HG03159 (cell line): ENCODE measurements around the gene KCNH5.
"Not testable (repeated sequence)": the region's sequence is repeated elsewhere in the genome, so short reads cannot be mapped to it uniquely, and the experiment has no call there.

Experiments used
- ATAC-seq: cut with Tn5 transposase; IDR thresholded peaks from one replicate; pipeline ENCODE4 v1.9.1; 2021; ENCODE audit warnings: mild to moderate bottlenecking, moderate library complexity; ENCODE audit not compliant: unreplicated experiment

Gene KCNH5

DNA sequence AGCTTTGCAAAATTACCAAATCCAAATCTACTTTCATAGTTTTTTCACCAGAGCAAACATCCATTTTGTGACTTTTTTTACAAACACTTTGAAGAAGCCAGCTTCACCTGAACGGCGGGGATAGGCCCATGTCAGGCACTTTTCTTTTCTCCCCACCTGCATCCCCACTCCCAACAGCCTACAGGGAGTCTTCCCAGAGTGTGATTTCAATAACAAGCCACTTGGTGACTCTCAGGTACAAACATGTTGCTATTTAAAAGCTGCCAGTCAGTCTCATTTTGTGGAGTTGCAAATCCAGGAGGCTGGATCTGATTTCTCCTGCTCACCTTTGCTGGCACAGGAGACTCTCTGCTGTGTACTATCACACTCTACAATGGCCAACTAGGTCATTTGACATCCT is 285.5 kb downstream of the KCNH5 start:
- no peak for ATAC-seq

DNA sequence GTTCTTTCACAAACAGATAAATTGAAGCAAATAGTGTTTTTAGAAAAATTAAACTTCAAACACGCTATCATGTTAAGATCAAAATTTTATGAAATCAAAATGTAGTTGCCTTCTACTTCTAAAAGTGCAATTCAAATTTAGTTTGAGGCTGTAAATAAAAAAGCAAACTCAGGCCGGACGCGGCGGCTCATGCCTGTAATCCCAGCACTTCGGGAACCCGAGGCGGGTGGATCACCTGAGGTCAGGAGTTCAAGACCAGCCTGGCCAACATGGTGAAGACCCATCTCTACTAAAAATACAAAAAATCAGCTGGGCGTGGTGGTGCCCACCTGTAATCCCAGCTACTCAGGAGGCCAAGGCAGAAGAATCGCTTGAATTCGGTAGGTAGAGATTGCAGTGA is 298.4 kb downstream of the KCNH5 start:
- not testable (repeated sequence) for ATAC-seq

DNA sequence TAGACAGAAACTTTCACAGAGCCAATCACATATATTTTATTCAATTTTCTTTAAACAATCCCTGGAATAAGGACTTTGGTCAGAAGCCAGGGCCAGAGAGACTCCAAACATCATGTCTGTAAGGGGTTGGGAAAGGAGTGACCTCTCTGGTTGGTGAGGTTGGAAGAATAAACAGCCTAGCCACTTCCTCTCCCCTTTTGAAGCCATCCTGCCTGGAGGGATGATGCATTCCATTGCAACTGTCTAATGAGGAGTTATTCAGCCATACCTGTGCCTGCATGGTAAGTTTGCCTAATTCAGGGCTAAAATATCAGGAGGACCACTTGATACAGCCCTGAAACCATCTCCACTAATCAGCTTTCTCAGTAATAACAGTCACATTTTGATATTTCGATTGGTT is 299.8 kb downstream of the KCNH5 start:
- no peak for ATAC-seq

DNA sequence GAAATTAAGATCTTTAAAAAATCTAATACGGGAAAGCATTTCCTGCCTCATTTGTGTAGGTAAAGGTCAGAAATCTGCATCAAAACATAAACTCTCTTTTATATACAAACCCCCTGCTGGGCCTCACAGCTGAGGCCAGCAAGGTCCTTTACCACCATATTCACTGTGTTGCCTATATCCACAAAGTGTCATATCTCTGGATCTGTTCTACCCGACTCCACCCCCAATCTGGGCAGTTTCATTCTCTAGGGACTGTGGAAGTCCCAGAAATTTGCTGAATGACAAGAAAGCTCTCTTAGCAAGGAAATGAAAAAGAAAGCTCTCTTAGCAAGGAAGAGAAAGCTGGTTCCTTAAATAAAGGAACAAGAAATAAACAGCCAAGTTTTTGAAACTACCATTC is 301.7 kb downstream of the KCNH5 start:
- ATAC-seq: no peak

DNA sequence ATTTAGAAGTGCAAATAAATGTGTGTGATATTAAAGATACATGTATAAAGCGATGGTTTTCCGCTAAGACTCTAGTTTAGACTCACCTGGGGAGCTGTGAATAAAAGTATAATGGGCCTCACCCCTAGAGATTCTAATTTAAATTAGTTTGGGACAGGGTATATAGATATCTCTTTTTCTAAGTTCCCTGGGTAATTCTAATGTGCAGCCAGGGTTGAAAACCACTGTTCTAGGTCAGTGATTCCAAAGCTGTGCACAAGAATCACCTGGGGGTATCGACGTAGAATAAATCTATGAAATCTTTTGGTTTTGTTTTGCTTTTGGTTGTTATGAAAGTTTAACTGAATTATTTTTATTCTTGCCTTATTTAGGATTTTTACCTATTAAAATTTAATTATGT is 302.1 kb downstream of the KCNH5 start:
- no peak for ATAC-seq

DNA sequence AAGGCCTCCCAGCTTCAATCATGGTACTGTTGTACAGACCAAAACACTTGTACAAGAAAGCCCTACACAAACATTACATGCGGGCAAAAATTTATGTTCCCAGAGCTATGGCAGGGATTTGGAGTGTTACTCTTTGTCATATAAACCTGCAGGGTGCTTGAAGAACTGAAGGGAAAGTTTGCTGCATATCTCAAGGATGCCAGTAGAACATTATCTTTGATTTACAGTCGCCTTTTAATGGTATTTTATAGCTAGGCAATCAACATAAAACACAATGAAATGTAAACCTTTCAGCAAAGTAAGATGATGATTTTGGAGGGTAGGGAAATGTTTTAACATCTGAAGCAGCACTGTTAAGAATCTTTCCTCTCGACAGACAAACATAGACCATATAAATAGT is 305.6 kb downstream of the KCNH5 start:
- no peak for ATAC-seq

DNA sequence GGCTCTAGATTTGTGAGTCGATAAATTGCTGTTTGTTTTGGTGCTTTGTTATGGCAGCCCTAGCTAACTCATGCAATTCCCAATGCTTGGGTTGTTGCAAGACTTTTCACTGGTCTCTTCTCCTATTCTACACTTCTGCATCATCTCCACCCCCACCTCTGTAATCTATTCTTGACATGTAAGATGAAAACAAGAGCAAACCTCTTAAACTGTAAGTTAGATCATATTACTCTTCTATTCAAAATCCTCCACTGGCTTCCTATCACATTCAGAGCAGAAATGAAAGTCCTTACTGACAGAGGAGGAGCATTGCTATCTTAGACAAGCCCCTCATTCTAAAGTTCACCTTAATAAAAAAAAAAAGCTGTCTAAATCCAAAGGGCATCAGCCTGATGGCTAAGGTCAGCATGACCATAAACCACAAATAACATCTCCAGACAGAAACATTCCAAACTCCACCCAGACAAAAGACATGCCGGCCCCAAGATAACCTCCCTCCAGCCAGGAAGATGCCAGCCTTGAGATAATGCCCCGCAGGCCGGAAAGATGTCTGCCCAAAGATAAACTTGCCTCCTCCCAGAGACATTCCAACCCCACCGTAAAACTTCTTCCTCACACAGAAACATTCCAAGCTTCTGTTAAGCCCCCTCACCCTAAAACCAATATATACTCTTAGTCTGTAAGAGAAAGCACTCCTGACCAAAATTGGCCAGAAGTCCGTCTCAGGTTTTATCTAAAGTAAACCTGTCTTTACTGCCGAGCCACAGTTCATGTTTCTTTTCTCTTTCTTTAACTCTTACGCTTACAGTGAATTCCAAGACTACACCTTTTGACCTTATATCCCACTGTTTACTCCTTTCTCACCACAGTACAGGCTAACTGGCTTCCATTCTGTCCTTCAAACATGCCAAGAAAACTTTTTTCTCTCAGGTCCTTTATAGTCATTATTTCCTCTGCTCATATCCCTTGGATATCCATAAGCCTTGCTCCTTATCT is 308.9 kb downstream of the KCNH5 start:
- ATAC-seq: no peak

DNA sequence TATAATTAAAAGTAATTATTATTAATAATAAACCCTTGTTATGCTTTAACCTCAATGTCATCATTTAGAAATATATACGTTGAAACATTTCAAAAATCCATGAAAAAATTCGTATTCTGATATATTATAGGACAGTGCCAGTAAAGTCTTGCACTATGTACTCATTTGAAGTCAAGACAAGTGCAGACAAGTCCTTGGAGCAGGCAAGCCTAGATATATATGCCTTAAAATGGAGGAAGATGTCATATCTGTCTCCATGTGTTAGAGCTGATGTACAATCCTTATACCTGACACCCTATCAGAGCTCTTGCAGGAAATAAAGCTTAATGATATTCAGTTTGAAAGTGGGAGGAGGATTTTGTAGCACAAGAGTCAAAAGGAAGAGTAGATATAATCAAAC is 310.4 kb downstream of the KCNH5 start:
- no peak for ATAC-seq

DNA sequence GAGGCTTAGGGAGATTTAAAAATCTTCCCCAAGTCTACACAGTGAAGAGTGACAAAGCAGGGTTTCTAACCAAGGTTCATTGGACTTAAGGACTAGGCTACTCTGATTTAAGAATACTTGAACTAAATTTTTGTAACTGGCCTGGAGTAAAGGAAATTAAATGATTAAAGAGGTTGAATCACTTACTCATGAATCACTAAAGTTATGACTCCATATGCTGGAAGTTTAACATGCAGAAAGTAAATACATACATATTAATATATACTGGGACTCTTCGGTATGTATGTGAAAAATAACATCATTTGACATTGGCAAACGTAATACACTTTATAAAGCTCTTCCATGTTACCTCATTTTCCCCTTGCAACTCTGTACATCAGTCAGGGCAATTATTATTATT is 322.9 kb downstream of the KCNH5 start:
- ATAC-seq: no peak

DNA sequence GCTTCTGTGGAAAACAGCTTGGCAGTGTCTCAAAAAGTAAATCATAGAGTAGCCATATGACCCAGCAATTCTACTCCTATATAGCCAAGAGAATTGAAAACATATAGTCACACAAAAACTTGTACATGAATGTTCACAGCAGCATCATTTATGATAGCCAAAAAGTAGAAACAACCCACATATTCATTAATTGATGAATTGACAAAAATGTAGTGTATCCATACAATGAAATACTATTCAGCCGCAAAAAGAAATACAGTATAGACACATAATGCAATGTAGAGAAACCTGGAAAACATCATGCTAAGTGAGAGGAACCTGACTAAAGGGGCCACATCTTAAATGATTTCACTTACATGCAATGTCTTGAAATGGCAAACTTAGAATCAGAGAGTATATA is 326.6 kb downstream of the KCNH5 start:
- ATAC-seq: no peak

DNA sequence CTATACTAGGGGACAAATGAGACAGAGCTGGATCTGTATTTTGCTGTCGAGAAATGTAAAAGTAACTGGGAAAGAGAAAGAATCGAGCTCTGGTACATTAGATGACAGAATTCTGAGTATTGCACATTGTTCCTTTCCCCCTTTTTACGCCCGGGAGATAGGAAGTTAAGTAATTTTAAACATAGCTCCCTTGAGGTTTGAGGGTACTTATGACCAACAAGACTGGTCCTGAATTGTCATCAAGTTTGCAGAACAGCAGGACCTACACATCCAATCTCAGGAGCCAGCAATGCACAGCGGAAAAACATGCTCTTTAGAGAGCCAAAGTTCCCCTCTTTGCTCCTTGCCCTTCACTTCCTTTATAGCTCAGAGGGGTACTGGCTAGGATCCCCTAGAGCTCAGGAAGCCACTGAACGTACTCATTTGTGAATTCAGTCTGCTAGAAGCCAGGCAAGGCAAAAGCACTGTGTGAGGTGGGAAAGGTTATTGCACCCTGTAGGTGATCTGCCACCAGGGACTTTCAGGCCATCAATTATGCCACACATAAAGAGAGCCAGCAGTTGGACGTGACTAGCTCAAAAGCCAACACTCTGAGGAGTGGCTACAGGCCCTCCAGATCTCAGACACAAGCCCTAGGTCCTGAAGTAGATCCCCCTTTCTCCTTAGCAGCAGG is 333.8 kb downstream of the KCNH5 start:
- ATAC-seq: no peak

DNA sequence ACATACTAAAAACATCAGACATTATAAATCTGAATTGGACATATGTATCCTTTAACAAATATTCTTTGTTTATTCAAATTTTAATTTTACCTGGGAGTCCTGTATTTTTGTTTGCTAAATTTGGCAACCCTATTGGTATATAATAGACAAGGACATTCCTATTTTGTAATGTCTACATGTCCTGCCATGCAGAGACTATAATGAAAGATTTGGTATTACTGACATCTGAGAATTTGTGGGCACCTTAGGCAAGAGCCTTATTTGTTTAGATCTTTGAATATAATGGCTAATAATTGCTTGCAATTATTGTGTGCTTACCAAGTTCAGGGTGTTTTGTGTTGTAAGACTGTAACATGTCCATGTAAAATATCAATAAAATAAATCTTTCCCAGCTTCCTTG is 334.4 kb downstream of the KCNH5 start:
- ATAC-seq: no peak

DNA sequence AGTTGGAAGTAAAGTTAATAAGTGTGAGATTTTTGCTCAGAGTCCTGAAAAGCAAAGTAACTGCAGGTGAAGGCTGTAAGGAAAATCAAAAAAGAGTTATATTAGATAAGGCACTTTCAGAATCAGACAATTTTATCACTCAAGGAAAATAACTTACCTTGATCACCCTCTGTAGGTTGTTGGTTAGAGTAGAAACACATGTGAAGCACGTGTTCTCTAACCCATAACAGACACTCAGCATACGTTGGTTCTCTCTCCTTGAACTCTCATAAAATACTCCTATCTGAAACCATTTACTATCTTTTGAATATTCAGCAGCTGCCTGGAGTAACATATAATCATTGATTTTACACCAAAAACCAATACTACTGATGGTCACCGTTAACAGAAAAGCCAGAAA is 335.5 kb downstream of the KCNH5 start:
- ATAC-seq: no peak

DNA sequence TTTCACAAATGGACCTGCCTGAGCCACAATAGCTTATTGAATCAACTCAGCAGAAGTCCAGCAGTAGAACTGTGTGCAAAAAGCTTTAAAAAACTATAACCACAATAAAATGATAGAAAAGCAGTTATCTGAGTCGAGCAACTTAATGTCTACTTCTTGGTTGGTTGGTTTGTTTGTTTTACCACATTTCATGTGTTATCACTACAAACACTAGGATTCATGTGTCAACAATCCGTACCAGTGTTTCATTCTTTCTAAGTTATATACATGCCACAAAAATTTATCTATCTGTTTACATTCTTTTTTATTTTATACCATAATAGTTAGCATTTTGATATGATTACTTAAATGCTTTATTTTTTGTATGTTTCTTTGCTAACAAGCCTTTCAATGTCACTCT is 339.0 kb downstream of the KCNH5 start:
- ATAC-seq: no peak

DNA sequence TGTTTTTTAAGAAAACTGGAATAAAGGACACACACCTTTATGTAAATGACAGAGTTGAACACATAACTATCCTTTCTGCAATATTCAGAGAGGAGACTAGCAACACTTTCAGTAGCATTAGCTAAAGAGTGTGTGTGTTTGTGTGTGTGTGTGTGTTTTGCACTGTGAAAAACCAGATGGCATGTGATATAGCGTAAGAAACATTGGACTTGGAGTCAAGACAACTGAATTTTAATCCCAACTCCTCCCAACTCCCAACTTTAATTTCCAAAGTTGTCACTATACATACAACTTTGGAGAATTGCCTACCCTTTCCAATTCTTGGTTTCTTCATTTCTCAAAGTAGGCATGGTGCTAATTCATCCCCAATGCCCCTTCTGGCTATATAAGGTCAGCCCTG is 347.8 kb downstream of the KCNH5 start:
- no peak for ATAC-seq

DNA sequence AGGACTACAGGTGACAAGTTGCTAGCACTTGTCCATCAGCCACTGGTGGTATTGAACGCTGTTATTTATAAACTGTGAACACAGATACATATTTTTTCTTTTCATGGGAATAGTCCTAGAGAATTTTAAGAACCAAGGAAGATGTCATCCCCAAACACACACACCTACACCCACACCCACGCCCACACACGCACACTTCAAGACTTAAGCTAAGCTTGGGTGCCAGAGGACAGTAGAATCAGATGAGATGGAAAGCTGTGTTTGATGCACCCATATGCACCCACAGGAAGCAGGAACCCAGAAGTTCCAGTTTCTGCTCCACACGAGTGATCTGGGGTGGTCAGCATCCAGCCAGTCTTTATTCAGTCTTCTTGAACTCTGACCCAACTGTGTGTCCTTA is 348.3 kb downstream of the KCNH5 start:
- ATAC-seq: no peak

DNA sequence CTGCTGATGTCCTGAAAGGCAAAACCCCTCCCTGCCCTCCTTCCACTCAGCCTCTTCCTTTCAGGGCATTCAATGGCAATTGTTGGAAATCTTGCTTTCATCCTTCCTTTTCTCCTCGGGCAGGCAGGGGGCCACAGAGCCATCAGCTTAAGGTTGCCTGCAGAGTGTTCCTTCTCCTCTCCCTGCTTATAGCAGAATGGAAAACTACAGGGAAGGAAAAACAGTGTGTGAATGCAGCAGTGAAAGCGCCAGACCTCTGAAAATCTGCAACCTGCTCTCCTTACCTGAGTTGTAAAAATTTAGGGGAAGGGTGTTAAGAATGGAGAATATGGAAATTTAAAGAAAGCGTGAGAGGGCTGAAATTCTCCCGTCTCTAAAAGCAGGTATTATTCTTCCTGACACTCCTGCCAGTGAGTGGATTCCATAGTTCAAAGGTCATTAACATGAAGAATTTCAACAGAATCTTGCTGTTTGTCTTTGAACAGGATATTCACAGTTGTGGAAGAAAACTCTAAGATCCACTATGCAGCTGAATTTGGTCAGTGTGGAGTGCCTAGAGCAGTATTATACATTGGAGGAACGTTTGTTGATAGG is 348.8 kb downstream of the KCNH5 start:
- ATAC-seq: no peak

DNA sequence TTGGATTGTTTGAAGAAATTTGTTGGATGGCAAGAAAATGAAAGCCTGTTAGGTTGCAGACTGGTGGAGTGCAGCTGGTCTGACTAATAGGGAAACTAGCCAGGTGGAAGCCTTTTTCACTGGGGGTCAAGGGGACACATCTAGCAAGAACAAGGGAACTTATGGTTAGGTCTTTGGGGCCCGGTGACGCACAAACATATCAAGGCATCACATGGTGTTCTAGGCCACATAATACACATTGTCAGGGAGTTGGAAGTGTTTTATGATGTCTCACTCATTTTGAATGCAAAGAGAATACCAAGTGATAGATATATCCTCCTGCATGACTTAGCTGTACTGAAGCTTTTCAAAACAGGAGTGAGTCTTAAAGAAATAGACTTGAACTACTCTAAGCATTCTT is 351.2 kb downstream of the KCNH5 start:
- no peak for ATAC-seq

DNA sequence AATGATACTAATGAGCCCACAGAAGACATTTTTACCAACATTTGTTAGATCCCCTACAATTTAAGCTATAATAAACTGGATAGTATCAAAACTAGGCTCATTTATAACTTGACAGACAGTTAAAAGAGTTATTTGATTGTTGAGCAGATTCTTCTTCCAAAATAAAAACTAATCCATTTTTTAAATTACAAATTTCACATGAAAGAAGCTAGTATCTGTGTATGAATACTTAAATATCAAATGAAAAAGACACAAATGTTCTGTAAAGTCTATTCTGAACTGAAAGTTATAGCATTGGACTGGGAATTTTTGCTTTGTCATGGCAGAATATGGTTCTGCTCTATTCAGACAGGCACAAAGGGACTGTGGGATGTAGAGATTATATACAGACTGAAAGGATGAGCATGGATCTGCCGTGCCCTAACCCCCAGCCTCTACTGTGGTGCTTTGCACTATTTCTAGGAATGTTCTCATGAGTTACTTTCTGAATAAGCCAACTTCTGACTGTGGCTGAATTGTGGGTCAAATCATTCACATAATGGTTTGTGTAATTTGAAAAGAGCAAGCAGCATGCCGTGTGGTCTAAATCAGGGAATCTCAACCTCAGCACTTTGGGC is 352.7 kb downstream of the KCNH5 start:
- no peak for ATAC-seq

DNA sequence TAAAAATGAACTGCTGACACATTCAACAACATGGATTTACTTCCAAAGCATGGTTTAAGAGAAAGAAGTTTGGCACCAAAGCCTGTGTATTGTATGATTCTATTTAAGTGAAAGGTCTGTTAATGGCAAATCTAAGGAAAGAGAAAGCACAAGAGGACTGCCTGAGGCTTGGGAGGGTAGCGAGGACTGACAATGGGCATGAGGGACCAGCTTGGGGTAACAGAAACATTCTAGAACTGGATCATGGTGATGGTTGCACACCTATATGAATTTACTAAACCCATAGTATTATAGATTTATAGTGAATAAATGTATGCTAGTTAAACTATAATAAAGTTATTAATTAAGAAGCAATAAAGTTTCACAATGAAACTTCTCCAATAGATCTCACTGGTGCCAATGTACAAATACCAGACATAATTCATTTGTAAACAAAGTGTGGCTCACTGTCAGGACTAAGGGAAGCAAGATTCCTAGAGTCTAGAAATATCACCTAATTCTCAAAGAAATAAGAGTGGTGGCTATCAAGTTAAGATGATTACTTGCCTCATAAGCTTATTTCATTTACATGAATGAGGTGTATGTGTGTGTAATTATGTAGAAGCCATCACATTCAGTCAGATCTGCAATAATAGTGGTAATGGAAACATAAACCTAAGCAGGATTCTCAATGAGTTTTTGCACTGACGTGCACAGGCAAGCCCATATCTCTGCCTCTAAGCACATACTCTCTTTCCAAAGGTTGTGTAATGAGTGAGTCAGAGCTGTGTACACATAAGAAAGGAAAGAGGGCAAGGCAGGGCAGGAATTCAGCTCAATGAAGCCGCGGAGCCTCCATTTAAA is 353.4 kb downstream of the KCNH5 start:
- ATAC-seq: no peak

DNA sequence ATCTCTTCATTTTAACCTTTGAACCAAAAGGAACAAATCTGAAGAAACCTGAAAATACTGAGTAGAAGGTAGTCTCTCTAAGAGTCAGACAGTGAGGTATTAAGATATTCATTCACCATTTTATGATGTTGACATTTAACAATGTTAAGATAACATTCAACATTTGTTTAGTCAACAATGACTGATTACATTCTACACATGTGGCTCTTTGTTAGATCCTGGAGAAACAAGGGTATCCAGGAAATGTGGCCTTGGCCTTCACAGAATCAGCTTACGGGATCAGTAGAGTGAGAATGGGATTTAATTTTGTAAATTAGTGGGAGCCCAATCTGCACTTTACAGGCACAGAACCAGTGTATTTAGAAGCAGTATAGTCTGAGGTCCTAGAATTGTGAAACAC is 355.5 kb downstream of the KCNH5 start:
- no peak for ATAC-seq
